GM19193 (cell line): Measurements from ENCODE around the gene VAV2.

ENCODE experiments used
- POLR2A ChIP-seq: IDR thresholded peaks from 4 replicates; pipeline ENCODE4 v1.6.1; 2011; ENCODE audit not compliant: insufficient read depth, insufficient read length; ENCODE audit errors: extremely low read depth

Gene VAV2

DNA sequence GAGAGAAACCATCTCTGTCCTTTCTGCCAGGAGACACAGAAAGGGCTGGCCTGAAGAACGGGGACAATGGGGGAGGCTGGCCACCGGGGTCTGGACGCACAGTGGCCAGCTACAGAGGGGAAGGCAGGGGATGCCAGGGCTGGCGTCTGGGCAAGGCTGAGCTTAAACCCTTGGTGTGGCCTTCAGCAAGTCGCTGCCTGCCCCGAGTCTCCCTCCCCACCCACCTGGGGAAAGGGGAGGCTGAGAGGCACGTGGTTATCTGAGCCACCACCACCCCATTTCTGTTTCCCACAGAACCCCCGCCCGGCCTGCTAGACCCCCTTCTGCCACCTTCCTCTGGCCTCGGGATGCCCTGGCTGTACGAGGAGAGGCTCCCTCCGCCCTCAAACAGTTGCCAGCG is 115.3 kb downstream of the VAV2 start:
- TF ChIP-seq POLR2A: no peak

DNA sequence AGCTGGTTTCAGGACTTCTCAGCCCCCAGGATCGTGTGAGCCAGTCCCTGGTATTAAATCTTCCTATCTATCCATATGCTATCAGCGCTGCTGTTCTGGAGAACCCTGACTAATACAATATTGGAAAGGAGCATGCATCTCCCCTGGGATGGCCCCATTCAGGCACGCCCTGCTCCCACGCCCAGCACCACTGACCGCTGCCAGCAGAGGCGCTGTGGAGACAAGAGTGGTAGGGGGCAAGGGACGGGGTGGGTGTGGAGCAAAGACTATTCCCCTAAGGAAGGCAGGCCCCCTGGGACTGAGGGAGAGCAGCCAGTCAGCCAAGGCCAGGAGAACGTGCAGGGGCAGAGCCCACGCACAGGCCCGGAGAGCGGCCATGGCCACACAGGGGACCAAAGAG is 116.0 kb downstream of the VAV2 start:
- TF ChIP-seq POLR2A: no peak

DNA sequence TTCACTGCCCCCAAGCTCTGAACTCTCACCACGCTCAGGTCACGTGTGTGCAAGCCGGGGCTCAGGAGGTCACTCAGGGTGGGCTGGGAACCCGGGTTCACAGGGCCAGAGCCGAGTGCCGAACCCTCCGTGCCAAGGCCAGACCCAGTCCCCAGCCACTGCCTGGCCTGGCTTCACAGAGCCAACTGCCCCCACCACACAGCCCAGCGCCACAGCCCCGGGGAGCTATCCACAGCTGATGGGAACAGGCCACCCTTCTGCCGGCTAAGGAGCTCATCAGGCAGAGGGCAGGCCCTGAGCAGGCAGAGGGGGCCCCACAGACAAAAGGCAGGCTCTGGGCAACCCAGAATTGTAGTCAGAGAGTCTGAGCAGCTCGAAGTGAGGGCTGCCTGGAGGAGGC is 117.0 kb downstream of the VAV2 start:
- no peak for TF ChIP-seq POLR2A

DNA sequence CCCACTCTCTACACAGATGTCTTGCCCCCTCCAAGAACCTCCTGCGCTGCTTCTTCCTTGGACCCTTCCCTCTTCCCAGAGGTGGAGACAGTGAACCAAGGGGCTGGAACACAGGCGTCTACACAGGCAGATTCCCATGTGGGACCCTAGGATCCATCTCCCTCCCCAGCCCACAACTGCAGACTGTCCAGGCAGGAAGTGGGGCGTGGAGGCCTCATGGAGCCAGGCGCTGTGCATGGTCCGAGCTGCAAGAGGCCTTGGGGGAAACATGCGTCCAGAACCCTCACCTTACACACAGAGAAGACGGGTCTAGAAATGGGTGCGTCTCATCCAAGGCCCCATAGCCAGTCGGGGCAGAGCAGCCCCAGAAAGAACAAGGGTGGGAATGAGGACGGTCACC is 117.5 kb downstream of the VAV2 start:
- TF ChIP-seq POLR2A: no peak

DNA sequence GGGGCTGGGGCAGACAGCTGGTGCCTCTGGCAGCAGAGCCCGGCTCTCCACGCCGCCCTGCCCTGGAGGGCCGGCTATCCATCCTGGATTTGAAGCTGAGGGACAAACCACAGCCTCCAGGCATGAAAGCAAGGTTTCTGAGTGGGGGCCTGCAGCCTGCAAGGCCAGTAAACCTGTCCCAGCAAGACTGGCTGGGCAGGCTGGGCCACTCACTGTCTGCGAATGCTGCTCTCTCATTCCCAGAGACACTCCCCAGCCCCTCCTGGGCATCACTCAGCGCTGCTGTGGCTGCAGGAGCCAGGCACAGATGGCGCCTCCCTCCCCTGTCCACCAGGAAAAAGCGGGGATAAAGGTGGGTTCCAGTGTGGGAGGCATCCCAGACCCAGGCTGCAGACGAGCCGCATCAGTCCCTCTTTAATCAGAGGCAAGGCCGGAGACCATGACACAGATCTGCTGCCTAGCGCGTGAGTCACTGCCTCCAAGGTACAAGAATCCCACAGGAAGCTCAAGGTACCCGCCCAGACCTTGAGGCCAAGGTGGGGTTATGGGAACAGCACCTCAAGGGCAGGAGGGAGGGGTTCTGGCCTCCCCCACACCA is 118.0 kb downstream of the VAV2 start:
- no peak for TF ChIP-seq POLR2A

DNA sequence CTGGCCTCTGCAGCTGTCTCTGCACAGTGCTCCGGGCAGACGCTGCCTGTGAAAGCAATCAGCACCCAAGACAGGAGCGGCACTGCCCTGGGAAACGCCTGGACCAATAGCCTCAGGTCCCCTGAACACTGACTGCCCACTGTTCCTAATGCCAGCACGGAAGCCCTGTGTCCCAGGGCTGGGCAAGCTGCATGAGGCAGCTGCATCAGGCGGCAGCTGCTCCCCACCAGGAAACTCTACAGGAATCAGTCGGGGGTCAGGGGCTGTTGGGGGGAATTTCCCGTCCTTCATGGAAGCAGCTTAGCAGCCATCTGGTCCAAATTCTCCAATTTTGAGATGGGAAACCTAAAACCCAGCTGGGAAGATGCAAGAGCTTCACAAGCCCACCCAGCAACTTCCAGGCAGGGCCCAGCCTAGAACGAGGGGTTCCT is 118.6 kb downstream of the VAV2 start:
- no peak for TF ChIP-seq POLR2A

DNA sequence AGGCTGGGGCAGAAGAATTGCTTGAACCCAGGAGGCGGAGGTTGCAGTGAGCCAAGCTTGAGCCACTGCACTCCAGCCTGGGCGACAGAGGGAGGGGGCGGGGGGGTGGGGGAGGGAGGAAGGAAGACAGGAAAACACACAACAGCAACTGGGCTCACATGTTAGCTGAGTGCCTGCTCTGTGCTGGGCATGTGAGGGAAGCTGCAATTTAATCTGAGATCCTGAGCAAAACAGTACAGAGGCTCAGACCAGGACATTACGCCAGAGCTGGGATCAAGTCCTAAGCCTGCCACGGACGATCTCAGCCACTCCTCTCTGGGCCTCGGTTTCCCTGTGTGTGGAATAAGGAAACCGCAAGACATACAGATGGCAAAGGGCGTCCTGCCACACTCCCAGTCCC is 119.1 kb downstream of the VAV2 start:
- TF ChIP-seq POLR2A: no peak

DNA sequence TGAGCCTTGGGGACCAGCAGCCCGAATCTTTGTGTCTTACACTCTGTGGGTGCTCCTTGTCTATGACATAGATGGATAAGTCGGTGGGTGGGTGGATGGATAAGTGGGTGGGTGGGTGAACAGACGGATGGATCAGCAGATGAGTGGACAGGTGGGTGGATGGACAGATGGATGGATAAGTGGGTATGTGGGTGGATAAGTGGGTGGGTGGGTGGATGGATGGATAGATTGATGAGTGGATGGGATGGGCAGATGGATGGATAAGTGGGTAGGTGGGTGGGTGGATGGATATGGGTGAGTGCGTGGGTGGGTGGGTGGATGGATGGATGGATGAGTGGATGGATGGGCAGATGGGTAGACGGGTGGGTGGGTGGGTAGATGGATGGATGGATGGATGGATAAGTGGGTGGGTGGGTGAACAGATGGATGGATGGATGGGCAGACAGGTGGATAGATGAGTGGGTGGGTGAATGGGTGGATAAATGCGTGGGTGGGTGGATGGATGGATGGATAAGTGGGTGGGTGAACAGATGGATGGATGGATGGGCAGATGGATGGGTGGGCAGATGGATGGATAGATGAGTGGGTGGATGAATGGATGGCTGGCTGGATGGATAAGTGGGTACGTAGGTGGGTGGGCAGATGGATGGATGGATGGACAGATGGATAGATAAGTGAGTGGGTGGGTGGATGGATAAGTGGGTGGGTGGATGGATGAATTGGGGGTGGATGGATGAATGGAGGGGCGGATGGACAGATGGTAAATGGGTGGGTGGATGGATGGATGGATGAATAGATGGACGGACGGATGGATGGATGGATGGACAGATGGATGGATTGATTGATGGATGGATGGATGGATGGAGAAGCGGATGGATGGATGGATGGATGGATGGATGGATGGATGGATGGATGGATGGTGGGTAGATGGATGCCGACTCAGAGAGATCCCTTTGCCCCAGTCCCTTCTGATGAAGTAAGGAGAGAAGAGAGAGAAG is 121.2 kb downstream of the VAV2 start:
- no peak for TF ChIP-seq POLR2A

DNA sequence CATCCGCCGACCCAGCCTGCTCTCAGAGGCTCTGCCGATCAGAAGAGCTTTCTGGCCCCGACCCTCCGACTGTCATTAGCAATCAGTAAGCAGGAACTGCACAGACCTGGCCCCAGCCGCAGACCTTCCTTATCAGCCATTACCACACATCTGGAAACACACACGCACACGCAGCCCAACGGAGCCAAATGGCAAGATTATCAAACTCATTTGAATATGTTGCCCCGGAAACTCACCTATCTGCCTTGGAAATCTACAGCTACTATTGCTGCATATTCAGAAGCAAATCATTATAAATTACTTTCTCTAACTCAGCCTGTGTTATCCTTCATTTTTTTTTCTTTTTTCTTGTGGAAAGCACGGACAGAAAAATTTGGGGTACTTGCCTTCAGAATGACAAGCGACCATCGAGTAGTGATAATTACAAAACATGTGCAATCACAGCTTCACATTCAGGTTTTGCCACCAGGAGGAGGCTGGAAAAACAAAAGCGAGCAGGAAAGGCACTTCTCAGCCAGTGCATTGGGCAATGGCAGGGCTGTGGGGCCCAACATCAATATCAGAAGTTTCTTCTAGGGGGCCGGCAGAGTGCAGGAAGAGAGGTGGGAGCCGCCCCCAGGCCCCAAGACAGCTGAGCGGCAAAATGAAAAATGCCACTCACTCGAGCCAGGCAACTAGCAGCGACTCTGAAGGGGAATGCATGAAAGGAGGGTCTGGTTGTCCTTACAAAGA is 122.3 kb downstream of the VAV2 start:
- no peak for TF ChIP-seq POLR2A

DNA sequence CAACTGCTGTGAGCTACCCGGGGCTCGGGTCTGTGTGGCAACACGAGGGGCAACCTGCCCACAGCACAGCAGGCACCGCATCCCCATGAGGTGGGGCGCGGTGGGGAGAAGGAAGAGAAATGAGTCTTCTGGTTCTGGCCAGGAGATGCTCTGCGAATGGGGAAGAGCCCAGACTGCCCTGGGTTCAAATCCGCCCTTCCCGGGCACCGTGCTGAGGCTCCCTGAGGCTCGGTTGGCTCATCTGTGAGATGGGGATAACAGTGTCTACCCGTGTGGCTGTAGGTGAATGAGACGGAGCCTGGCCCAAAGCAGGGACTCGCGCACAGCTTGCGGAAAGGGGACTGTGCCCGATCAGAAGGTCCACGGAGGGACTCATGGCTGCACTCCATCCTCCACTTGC is 123.9 kb downstream of the VAV2 start:
- TF ChIP-seq POLR2A: no peak

DNA sequence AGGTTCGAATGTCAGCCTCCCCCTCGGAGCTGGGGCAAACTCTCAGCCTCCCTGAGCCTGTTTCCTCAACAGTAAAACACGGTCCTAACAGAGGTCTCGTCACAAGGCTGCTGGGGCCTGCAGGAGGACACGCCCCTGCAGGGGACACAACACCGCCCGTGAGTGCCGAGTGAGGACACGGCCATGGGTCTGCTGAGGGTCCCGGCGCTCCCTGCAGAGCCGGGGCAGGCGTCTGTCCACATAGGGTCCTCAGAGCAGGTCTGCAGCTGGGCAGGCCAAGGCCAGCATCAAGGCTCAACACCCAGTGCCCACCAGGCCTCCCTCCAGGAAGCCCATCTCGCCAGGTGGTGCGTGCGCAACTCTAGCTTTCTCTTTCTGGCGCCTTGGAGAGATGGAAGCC is 125.2 kb downstream of the VAV2 start:
- no peak for TF ChIP-seq POLR2A

DNA sequence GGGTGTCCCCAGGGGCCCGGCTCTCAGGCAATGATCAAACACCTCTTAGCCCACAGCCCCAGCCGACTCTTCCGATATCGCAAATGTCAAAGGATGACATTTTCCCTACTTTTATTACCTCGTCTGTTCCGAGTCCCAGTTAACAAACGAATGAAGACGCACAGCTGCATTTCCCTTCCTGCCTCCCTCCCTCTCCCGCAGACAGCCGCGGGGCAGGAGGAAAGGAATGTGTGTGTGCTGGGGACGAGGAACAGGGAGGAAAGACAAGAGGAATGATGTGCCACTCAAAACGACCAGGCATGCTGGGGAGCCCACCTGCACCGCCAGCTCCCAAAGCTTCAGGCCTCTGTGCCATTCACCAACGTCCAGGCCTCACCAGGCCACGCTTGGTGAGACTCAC is 128.1 kb downstream of the VAV2 start:
- TF ChIP-seq POLR2A: no peak

DNA sequence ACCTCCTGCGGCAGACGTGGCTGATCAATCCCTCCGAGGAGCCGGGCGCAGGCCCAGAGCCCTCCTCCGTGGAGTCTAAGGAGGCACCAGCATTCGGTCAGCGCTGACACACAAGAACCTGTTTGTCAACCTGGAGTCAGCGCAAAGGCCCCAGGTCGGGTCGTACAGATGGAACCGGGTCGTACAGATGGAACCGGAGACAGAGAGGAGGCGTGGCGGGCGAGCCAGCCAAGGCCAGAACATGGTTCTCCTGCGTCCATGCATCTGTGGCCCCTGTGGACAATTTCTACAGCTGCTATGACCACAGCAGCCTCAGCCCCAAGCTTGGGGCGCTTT is 128.9 kb downstream of the VAV2 start:
- no peak for TF ChIP-seq POLR2A

DNA sequence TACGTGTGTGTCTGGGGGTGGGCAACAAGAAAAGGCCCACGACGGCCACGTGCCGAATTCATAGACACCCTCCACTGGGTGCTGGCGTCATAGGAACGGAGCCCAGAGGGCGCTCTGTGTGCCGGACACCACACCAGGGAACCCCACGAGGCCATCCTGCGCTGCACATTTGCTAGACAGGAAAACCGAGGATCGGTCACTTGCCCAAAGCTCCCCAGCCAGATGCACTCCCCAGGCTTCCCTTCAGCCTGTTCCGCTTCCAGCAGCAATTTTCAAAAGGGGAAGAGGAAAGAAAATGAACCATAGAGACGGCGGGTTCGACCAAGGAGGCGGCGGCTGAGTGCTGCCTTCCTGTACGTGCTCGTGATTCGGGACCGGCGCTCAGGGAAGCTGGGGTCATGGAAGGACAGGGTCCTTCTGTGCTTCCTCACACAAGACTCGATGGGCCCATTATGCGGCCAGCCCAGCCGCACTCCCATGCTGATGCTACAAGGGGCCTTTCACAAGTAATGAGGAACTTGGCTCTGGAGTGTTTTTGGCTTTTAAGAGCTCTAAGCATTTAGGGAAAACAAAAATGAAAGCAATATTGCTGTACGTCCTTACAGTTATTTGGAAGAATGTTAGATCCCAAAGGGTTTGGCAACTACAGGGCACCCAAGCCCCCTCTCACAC is 129.4 kb downstream of the VAV2 start:
- no peak for TF ChIP-seq POLR2A

DNA sequence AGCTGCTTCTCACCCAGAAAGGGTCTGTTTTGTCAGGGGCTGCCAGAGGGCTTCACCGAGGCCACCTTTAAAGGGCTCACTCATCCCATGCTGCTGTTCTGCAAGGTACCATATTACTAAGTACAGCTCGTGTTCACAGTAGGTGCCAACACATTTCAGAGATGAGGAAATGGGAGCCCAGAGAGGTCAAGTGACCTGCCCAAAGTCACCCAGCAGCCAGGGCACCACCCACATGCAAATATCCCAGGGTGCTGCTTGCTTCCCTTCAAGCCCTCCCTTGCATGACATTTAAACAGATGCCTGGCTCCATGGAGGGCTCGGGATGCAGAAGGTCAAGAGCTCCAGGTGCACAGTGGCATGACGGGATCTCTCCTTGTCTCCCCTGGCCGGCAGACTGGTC is 130.4 kb downstream of the VAV2 start:
- TF ChIP-seq POLR2A: no peak
